ENCODE data around the gene AUTS2. TPM values are rescaled to one million over a fixed set of nuclear protein-coding genes. Genes with fewer than 3 reads are reported as not detected.

Gene AUTS2
- total RNA-seq, 1 experiment from 2014 or later: 256 TPM

DNA sequence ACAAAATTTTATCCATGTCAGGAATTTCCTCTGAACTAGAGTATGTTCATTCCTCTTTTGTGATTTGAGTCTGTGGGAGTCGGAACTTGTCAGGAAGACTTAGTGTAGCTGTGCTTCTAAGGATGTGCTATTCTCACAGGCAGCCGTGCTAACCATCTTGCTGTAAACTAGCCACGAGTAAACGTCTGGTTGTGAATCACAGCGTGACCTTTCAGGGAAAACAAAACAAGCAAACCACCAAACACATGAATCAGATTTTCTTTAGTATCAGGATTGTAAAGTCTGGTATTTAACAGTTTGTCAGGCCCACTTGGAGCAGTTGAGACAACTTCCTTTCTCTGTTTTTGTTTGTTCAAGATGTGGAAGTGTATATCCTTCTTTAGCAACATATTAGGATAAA lies 32.0 kb downstream of the AUTS2 start:
- Histone ChIP-seq H2BK15ac (ENCODE audit: low read depth, low read length) (no peak overlapping the region), H3K4me1 (ENCODE audit: insufficient read depth, low read length) (no peaks in the 10 kb centered on the region), H4K20me1 (ENCODE audit: control insufficient read depth, insufficient read depth, insufficient read length) (no peaks in the 10 kb centered on the region), H3T11ph (ENCODE audit: low read length) (no peak overlapping the region), H2BK5ac (ENCODE audit: insufficient read length, low read length) (no peak overlapping the region), H2AFZ (ENCODE audit: low read length) (no peak overlapping the region), H3K27me3 (ENCODE audit: insufficient read depth, low read length) (no peaks in the 10 kb centered on the region; the same call in 1 of the 2 replicates), H3K4ac (ENCODE audit: low read depth, low read length) (no peak overlapping the region), H2AK5ac (ENCODE audit: insufficient read length, low read length) (no peak overlapping the region), H3K23ac (ENCODE audit: insufficient read length, low read depth, low read length) (no peak overlapping the region), H3K9me3 (ENCODE audit: control insufficient read depth, low read depth, low read length) (no peaks in the 10 kb centered on the region), H3K4me2 (ENCODE audit: insufficient read depth, insufficient read length, low read length) (no peak overlapping the region), H2BK120ac (ENCODE audit: low read depth, low read length, poor library complexity, severe bottlenecking) (no peak overlapping the region), H4K5ac (ENCODE audit: insufficient read length, low read depth, low read length) (no peak overlapping the region), H3K27ac (ENCODE audit: insufficient read length, low read depth, low read length) (no peak overlapping the region), H3K18ac (ENCODE audit: insufficient read length, low read depth, low read length) (no peak overlapping the region), H2BK20ac (ENCODE audit: low read depth, low read length, poor library complexity, severe bottlenecking) (no peak overlapping the region), H3K9ac (ENCODE audit: extremely low read depth, insufficient read length, low read length) (no peak overlapping the region), H2BK12ac (ENCODE audit: insufficient read length, low read depth, low read length) (no peak overlapping the region), H3K79me1 (ENCODE audit: insufficient read depth, low read depth, low read length, poor library complexity, severe bottlenecking) (no peaks in the 10 kb centered on the region), H3K79me2 (ENCODE audit: insufficient read depth, low read length) (no peaks in the 10 kb centered on the region), H4K8ac (replicated peaks; ENCODE audit: insufficient read length, low read depth, low read length) (no peak overlapping the region), H3K23me2 (ENCODE audit: insufficient read length, low read depth, low read length, poor library complexity, severe bottlenecking) (no peaks in the 10 kb centered on the region), H3K56ac (ENCODE audit: insufficient read length, low read depth, low read length) (no peak overlapping the region), H4K91ac (ENCODE audit: insufficient read length, low read depth, low read length) (no peak overlapping the region), H3K14ac (ENCODE audit: insufficient read depth, low read length) (no peak overlapping the region)
- TF ChIP-seq, protein P1, sequence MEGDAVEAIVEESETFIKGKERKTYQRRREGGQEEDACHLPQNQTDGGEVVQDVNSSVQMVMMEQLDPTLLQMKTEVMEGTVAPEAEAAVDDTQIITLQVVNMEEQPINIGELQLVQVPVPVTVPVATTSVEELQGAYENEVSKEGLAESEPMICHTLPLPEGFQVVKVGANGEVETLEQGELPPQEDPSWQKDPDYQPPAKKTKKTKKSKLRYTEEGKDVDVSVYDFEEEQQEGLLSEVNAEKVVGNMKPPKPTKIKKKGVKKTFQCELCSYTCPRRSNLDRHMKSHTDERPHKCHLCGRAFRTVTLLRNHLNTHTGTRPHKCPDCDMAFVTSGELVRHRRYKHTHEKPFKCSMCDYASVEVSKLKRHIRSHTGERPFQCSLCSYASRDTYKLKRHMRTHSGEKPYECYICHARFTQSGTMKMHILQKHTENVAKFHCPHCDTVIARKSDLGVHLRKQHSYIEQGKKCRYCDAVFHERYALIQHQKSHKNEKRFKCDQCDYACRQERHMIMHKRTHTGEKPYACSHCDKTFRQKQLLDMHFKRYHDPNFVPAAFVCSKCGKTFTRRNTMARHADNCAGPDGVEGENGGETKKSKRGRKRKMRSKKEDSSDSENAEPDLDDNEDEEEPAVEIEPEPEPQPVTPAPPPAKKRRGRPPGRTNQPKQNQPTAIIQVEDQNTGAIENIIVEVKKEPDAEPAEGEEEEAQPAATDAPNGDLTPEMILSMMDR (conservative IDR thresholded peaks at IDR 0.05): no peak
- Mint-ChIP-seq H3K4me1 (peaks cover 18 to 27% of the 10 kb centered on the region in 2 experiments), H3K36me3 (ENCODE audit: insufficient read depth in 1 of 3, low read depth in 3 of 3) (no peaks in the 10 kb centered on the region), H3K27me3 (ENCODE audit: low read depth) (peaks cover 62% of the 10 kb centered on the region), H3K27ac (no peak overlapping the region), H3K9me3 (no peaks in the 10 kb centered on the region), H3K4me3 (no peak overlapping the region)
- no CpG with 5 or more reads among the region's 5 CpGs for WGBS (ENCODE audit: extremely low coverage, insufficient read length, low lambda C conversion rate)
- no peak for DNase-seq

Data from H9 (cell line).